Measurements from ENCODE around the gene DSCAML1.

The DSCAML1 gene

GRCh38 chr11:117830674-117831351, 33.8 kb upstream of the DSCAML1 start:
- DNase-seq, result peak; percentile 72

- peak; percentile 36 for DNase-seq
Measured at GRCh38 chr11:117830072-117830471, 33.1 kb upstream of the DSCAML1 start.

GRCh38 chr11:117829369-117829725, 32.3 kb upstream of the DSCAML1 start:
- no peak for DNase-seq

GRCh38 chr11:117828611-117829368, 31.8 kb upstream of the DSCAML1 start:
- DNase-seq, result peak; percentile 79

GRCh38 chr11:117827521-117828511, 30.8 kb upstream of the DSCAML1 start:
- DNase-seq, result peak; percentile 61

- peak; percentile 36 for DNase-seq
Measured at GRCh38 chr11:117826832-117827231, 29.8 kb upstream of the DSCAML1 start.

- DNase-seq, result no peak
Measured at GRCh38 chr11:117826190-117826570, 29.2 kb upstream of the DSCAML1 start.

GRCh38 chr11:117825538-117826189, 28.6 kb upstream of the DSCAML1 start:
- DNase-seq, result no peak

GRCh38 chr11:117824571-117825537, 27.8 kb upstream of the DSCAML1 start, which contains the start of gene FXYD2:
Gene FXYD2 (minus strand): TSS chr11:117824744. CDS start chr11:117824678, 66 bp downstream.
- DNase-seq, result peak; percentile 89

- peak; percentile 62 for DNase-seq
Measured at GRCh38 chr11:117823946-117824420, 27.0 kb upstream of the DSCAML1 start.

GRCh38 chr11:117823294-117823945, 26.4 kb upstream of the DSCAML1 start:
- DNase-seq, result peak; percentile 65

- peak; percentile 83 for DNase-seq
Measured at GRCh38 chr11:117822074-117823033, 25.3 kb upstream of the DSCAML1 start.

GRCh38 chr11:117821431-117821830, 24.4 kb upstream of the DSCAML1 start:
- no peak for DNase-seq

GRCh38 chr11:117820516-117820915, 23.5 kb upstream of the DSCAML1 start:
- DNase-seq, result peak; percentile 38

- DNase-seq, result peak; percentile 81
Measured at GRCh38 chr11:117820071-117820470, 23.1 kb upstream of the DSCAML1 start.

- DNase-seq, result peak; percentile 82
Measured at GRCh38 chr11:117819096-117820040, 22.4 kb upstream of the DSCAML1 start.

GRCh38 chr11:117818041-117818873, 21.2 kb upstream of the DSCAML1 start:
- DNase-seq, result peak; percentile 49

Data from NCI-H69 (cell line).